ENCODE results near the gene TMEM82.
"Not testable (repeated sequence)": the region's sequence is repeated elsewhere in the genome, so short reads cannot be mapped to it uniquely, and the experiment has no call there.

Gene TMEM82

GRCh38 chr1:15742339-15742801 lies at the start of gene TMEM82:
Gene TMEM82, plus strand, starts transcription at chr1:15742499. Its CDS starts 61 bp downstream, at chr1:15742560.
- no peak for DNase-seq

DNA sequence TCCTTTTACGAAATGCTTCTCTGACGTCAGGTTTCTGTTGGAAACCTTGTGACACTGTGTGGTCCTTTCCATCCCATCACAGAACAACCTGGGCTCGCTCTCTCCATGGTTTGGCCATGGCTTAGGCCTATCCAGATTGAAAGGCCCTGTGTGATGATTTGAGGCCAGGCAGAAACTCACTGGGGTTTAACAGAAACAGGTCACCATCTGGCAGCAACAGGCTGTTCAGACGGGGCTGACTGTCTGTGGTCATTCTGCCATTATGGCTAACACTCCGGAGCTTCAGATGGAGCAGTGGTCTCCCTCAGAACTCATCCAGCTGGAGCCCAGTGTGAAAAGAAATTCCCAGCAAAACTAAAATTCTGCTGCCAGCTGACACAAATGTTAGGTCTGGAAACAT lies 48.9 kb upstream of the TMEM82 start:
- DNase-seq: no peak

DNA sequence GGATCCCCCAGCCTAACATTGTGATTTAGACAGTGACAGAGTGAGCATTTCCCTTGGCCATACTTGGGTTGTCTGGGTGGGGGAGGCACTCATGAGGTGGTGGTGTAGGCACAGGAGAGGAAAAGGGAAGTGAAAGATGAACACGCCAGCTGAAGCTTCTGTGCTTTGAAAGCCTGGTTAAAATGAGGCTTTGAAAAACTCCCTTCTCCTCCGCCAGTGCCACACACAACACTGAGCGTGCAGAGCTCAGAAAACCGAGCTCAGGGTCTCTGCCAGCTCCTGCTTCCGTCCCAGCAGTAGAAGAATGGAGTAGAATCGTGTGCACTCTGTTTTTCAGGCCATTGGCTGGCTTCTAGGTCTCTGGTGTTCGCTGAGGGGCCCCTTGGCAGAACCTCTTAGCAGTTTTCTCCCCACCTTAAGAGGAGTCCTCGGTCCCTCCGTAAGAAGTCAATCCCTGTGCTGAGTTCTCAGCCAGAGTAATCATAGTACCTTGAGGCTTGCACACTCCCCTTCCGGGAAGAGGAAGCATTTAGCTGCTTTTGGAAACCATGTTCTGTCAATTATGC lies 45.3 kb upstream of the TMEM82 start:
- DNase-seq: no peak

GRCh38 chr1:15698201-15698600 lies 44.1 kb upstream of the TMEM82 start:
- DNase-seq: no peak

GRCh38 chr1:15699321-15699720 lies 43.0 kb upstream of the TMEM82 start:
- not testable (repeated sequence) for DNase-seq

DNA sequence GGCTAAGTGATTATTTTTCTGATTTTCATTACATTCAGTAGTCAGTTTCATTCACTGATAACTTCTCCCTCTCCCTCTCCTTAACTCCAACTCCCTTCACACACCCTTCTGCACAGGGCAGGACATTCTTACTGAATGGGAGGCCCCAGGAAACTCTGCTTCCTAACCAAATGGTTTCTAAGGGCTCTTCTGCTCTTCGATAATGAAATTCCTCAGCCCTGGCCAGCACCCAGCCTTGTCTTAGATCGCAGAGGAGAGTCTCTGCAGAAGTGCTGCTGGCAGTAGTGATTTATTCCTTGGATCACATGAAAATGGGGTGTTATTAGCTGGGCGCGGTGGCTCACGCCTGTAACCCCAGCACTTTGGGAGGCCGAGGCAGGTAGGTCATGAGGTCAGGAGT lies 41.8 kb upstream of the TMEM82 start:
- no peak for DNase-seq

DNA sequence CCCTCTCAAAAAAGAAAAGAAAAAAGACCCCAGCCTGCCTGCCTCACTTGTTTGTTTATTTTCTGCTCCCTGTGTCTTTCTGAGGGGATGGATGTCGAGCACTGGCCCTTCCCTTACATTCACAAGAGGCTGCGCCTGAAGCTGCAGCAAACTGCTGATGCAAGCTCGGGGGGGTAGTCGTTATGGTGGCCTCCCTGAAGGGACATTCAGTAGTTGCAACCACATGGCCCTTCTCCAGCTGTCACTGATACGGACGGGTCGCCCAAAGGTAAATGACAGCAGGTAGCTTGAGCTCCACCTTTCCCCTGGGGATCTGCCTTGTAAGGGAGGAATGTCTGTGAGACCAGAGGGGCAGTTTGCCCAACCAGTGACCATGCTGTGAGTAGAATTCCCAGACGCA lies 40.5 kb upstream of the TMEM82 start:
- peak; percentile 16 for DNase-seq

GRCh38 chr1:15702722-15703550 lies 39.4 kb upstream of the TMEM82 start:
- DNase-seq: no peak

GRCh38 chr1:15703562-15703961 lies 38.7 kb upstream of the TMEM82 start:
- no peak for DNase-seq

GRCh38 chr1:15704526-15705183 lies 37.6 kb upstream of the TMEM82 start:
- DNase-seq: no peak

GRCh38 chr1:15705184-15705566 lies 37.1 kb upstream of the TMEM82 start:
- DNase-seq: no peak

- no peak for DNase-seq
Observed at GRCh38 chr1:15706751-15707150, 35.5 kb upstream of the TMEM82 start.

GRCh38 chr1:15707239-15707925 lies 34.9 kb upstream of the TMEM82 start:
- no peak for DNase-seq

- no peak for DNase-seq
Observed at GRCh38 chr1:15708486-15709137, 33.7 kb upstream of the TMEM82 start.

- no peak for DNase-seq
Observed at GRCh38 chr1:15709226-15709625, 33.1 kb upstream of the TMEM82 start.

GRCh38 chr1:15712168-15712567 lies 30.1 kb upstream of the TMEM82 start:
- DNase-seq: peak; percentile 27

DNA sequence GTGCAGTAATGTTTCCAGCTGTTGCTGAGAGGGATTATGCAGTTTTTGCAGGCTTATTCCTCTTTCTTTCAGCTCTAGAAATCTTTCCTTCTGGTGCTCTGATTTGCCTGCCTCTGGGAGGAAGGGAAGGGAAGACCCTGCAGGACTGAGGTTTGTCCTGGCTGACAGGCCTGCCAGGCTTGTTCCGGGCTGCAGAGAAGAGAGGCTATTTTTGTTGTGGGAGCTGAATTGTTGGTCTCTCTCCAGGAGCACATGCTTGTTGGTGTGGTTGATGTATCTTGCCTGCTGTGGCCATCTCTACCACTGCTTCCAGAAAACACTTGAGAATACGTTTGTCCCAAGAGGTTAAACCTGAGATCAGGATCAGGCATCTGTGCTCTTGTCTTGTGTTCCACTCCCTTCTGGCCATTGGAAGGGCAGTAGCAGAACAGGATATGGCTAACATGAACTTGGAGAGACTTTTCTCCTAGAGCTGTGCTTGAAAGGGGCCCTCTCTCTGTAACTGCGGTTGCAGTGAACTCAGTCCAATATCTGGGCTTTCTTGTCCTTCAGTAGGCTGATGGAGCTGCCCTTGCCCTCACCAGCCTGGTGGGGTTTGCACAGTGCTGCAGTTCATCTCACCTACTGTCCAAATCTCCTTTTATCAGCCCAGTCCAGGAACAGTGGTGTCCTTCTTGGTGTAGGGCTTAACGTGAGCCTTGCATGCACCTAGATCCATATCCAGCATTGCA lies 27.7 kb upstream of the TMEM82 start:
- DNase-seq: no peak

DNA sequence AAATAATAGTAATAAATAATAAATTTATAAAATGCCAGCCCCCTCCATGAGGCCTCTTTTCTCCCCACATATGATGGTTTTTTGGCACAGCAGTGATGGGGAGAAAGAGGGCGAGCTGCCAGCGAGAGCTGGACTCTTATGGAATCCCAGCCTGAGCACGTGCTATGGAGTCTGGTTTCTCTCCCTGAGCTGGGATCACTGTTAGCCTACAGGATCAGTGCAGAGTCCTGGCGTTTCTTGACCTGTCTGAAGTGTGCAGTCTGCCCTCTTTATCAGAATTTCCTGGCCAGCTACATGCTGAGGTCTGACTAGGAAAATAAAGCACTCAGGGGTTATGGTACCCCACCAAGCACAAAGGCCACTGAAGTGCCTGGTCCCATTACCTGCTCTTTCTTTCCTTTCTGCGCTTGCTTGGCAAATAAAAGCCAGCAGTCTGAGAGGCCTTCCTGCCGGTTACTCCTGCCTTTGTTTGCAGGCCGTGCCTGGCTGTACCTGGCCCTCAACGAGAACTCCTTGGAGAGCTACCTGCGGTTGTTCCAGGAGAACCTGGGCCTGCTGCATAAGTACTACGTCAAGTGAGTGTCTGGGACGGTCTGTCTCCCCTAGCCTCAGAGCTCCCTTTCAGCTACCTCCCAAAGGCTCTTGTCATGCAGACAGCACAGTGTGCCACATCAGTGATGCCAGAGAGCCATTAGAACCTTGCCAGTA lies 24.7 kb upstream of the TMEM82 start:
- no peak for DNase-seq

GRCh38 chr1:15718199-15718601 lies 24.1 kb upstream of the TMEM82 start:
- no peak for DNase-seq

DNA sequence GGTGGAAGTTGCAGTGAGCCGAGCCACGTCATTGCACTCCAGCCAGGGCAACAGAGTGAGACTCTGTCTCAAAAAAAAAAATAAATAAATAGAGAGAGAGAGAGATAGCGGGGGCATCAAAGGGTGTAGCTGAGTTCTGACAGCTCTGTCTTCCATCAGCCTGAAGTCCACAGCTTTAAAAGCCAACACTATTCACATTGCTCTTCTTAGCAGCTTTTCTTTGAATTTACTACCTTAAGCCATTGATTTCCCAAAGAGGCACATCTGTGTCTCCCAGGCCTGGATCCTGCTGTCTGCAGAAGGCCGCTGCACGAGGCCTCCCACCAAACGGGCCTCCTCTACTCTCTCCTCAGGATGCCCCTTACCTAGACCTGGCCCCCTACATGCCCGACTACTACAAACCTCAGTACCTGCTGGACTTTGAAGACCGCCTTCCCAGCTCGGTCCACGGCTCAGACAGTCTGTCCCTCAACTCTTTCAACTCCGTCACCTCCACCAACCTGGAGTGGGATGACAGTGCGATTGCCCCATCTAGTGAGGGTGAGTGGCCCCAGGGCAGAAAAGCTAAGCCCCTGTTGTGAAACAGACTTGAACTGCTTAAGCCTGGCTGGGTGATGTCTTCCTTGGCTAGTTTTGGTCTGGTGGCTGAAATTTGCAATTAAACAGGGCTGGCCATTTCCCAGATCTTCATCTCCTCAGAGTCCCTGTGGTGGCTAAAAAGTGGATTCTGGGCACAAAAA lies 22.7 kb upstream of the TMEM82 start:
- no peak for DNase-seq

DNA sequence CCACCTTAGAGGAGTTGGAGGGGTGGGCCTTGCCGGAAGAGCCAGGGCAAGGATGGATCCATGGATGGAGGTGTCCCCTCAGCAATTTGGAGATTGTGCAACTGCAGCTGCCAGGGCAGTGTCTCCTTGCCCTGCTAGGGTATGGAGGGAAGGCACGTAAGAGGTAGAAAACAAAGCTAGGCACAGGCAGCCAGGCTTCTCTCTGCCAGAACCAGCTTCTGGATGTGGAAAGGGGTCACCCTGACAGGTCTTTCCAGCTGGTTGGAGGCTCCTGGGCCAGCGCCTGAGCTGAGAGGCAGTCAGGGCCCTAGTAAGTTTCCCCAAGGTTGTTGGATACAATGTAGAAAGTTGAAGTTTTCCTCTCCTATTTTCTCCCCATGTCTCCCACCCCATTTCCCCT lies 21.4 kb upstream of the TMEM82 start:
- no peak for DNase-seq
